ENCODE measurements around the gene TTC9.

DNA sequence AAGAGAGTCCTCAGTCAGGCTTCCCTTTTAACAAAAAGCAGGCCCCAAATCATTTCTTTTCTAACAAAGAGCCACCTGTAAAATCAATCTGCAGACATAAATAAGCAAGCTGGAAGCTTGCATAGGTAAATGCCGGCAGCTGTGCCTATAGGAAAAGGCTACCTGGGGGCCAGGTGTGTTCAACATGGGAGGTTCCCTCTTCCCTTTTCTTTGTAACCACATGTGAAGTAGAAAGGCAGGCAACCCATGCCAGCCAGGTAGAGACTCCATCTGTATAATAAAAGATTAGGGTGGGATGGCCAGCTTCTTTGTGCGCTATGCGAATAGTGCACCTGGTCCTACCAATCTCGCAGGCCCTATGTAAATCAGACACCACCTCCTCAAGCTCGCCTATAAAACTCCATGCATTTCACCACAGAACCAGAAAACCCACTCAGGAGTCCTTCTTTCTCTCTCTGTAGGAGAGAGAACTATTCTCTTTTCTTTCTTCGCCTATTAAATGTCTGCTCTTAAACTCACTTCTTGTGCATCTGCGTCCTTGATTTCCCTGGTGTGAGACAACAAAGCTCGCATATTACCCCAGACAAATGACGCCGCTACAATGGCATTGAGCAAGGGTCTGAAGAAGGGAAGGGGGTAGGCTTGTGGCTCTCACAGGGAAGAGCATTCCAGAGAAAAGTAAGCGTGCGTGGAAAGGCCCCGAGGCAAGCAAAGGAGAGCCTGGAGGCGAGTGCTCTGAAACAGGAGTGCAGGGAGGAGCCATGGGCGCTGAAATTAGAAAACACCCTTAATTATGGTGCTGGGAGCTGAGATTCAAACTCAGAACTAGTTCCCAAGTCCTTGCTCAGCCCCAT, 67.2 kb downstream of the TTC9 start:
- TF ChIP-seq, protein P1, sequence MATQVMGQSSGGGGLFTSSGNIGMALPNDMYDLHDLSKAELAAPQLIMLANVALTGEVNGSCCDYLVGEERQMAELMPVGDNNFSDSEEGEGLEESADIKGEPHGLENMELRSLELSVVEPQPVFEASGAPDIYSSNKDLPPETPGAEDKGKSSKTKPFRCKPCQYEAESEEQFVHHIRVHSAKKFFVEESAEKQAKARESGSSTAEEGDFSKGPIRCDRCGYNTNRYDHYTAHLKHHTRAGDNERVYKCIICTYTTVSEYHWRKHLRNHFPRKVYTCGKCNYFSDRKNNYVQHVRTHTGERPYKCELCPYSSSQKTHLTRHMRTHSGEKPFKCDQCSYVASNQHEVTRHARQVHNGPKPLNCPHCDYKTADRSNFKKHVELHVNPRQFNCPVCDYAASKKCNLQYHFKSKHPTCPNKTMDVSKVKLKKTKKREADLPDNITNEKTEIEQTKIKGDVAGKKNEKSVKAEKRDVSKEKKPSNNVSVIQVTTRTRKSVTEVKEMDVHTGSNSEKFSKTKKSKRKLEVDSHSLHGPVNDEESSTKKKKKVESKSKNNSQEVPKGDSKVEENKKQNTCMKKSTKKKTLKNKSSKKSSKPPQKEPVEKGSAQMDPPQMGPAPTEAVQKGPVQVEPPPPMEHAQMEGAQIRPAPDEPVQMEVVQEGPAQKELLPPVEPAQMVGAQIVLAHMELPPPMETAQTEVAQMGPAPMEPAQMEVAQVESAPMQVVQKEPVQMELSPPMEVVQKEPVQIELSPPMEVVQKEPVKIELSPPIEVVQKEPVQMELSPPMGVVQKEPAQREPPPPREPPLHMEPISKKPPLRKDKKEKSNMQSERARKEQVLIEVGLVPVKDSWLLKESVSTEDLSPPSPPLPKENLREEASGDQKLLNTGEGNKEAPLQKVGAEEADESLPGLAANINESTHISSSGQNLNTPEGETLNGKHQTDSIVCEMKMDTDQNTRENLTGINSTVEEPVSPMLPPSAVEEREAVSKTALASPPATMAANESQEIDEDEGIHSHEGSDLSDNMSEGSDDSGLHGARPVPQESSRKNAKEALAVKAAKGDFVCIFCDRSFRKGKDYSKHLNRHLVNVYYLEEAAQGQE (IDR thresholded peaks at IDR 0.05; ENCODE audit: low read depth, low read length) = no peak
- no peak for TF ChIP-seq BHLHE40 (IDR thresholded peaks at IDR 0.05; ENCODE audit: borderline replicate concordance in 1 of 2, low read depth in 2 of 2, low read length in 1 of 2)

Measured in GM12878 (cell line).